HG03469 (cell line): ENCODE measurements around the gene MITF.
"Not testable (repeated sequence)": the region's sequence is repeated elsewhere in the genome, so short reads cannot be mapped to it uniquely, and the experiment has no call there.

Experiments used
- ATAC-seq: cut with Tn5 transposase; IDR thresholded peaks from one replicate; pipeline ENCODE4 v1.9.1; 2021; ENCODE audit warnings: mild to moderate bottlenecking, moderate library complexity, moderate number of reproducible peaks; ENCODE audit not compliant: unreplicated experiment

MITF gene

GRCh38 chr3:69896095-69896494 is 156.8 kb downstream of the MITF start:
- no peak for ATAC-seq

GRCh38 chr3:69900331-69900730 is 161.1 kb downstream of the MITF start:
- no peak for ATAC-seq

- ATAC-seq: no peak
Measured at GRCh38 chr3:69901802-69902201, 162.5 kb downstream of the MITF start.

GRCh38 chr3:69902386-69902785 is 163.1 kb downstream of the MITF start:
- ATAC-seq: no peak

- no peak for ATAC-seq
Measured at GRCh38 chr3:69906351-69906966, 167.2 kb downstream of the MITF start.

GRCh38 chr3:69907554-69907953 is 168.3 kb downstream of the MITF start:
- ATAC-seq: no peak

GRCh38 chr3:69909859-69910258 is 170.6 kb downstream of the MITF start:
- not testable (repeated sequence) for ATAC-seq

GRCh38 chr3:69913422-69913821 is 174.2 kb downstream of the MITF start:
- no peak for ATAC-seq

- no peak for ATAC-seq
Measured at GRCh38 chr3:69914395-69914794, 175.1 kb downstream of the MITF start.

GRCh38 chr3:69915726-69916125 is 176.5 kb downstream of the MITF start:
- no peak for ATAC-seq

- not testable (repeated sequence) for ATAC-seq
Measured at GRCh38 chr3:69920009-69920408, 180.7 kb downstream of the MITF start.

GRCh38 chr3:69921651-69922050 is 182.4 kb downstream of the MITF start:
- ATAC-seq: no peak

- no peak for ATAC-seq
Measured at GRCh38 chr3:69922521-69923000, 183.3 kb downstream of the MITF start.

- ATAC-seq: no peak
Measured at GRCh38 chr3:69925506-69925905, 186.2 kb downstream of the MITF start.

GRCh38 chr3:69926385-69926784 is 187.1 kb downstream of the MITF start:
- no peak for ATAC-seq

GRCh38 chr3:69927571-69927970 is 188.3 kb downstream of the MITF start:
- no peak for ATAC-seq

GRCh38 chr3:69929019-69929418 is 189.8 kb downstream of the MITF start:
- no peak for ATAC-seq

GRCh38 chr3:69930564-69930963 is 191.3 kb downstream of the MITF start:
- ATAC-seq: no peak

GRCh38 chr3:69932087-69932486 is 192.8 kb downstream of the MITF start:
- no peak for ATAC-seq

- ATAC-seq: no peak
Measured at GRCh38 chr3:69932501-69932900, 193.2 kb downstream of the MITF start.

GRCh38 chr3:69934398-69934797 is 195.1 kb downstream of the MITF start:
- ATAC-seq: no peak

- ATAC-seq: no peak
Measured at GRCh38 chr3:69936266-69936665, 197.0 kb downstream of the MITF start.

- no peak for ATAC-seq
Measured at GRCh38 chr3:69938061-69938460, 198.8 kb downstream of the MITF start.
